Panc1 (cell line): ENCODE results near the gene GSDMA. TPM values are rescaled to one million over a fixed set of nuclear protein-coding genes. Genes with fewer than 3 reads are reported as not detected.

ENCODE experiments used
- ATAC-seq: fragments of 200-7000 bp; cut with Tn5 transposase; 2 replicates; pipeline ENCODE4 v1.9.1; 2020; ENCODE audit warnings: mild to moderate bottlenecking, moderate library complexity
- BruUV-seq: library from RNA; stranded (reverse); fragments of 400-500 nt; replicated peaks from 2 replicates; lab custom pipeline; 2021; lab: Mats Ljungman, UMichigan
- CTCF ChIA-PET: fragments of 300-600 bp; sonication (Branson Sonifier 250); formaldehyde crosslinking; loops from one replicate; lab custom pipeline; 2022; ENCODE audit warnings: antibody characterized with exemption; lab: Charles Lee
- POLR2A ChIA-PET: fragments of 300-600 bp; sonication (Branson Sonifier 250); formaldehyde crosslinking; loops from one replicate; lab custom pipeline; 2022; ENCODE audit warnings: antibody characterized with exemption; lab: Charles Lee
- DNase-seq: peaks from one replicate; pipeline ENCODE4 v3.0.0-alpha.2; 2010; ENCODE audit warnings: low read depth, low spot score
- H3K27ac ChIP-seq: 2 replicates; pipeline ENCODE4 v1.5.1; 2011; ENCODE audit warnings: mild to moderate bottlenecking, low read length, inconsistent platforms
- H3K27me3 ChIP-seq: fragments of 200-500 bp; sonication (Bioruptor generic); 2 replicates; pipeline ENCODE4 v1.6.0; 2014; ENCODE audit warnings: low read length, inconsistent platforms; ENCODE audit not compliant: control insufficient read depth, insufficient read depth
- H3K36me3 ChIP-seq: fragments of 200-500 bp; sonication (Bioruptor generic); 2 replicates; pipeline ENCODE4 v1.5.1; 2014; ENCODE audit warnings: inconsistent platforms, mild to moderate bottlenecking, low read length, moderate library complexity; ENCODE audit not compliant: control insufficient read depth, insufficient read depth
- H3K4me1 ChIP-seq: 2 replicates; pipeline ENCODE4 v1.5.1; 2011; ENCODE audit warnings: inconsistent platforms, mild to moderate bottlenecking, low read length, moderate library complexity; ENCODE audit not compliant: control insufficient read depth, insufficient read depth
- H3K4me3 ChIP-seq, 2 experiments: 2 replicates each; pipeline ENCODE4 v1.5.1; 2011 to 2012; ENCODE audit warnings: low read depth in 2 of 2, low read length in 2 of 2, mild to moderate bottlenecking in 2 of 2, inconsistent platforms in 1 of 2, moderate library complexity in 1 of 2
- H3K9me3 ChIP-seq: fragments of 200-500 bp; sonication (Bioruptor generic); 2 replicates; pipeline ENCODE4 v1.5.1; 2014; ENCODE audit warnings: low read depth, mild to moderate bottlenecking, inconsistent platforms, low read length, moderate library complexity; ENCODE audit not compliant: control insufficient read depth, insufficient read depth
- CTCF ChIP-seq: fragments of 450-650 bp; IDR thresholded peaks from 2 replicates; pipeline ENCODE4 v1.5.1; 2017; ENCODE audit warnings: mild to moderate bottlenecking
- POLR2AphosphoS5 ChIP-seq: IDR thresholded peaks from 2 replicates; pipeline ENCODE4 v1.6.1; 2012; ENCODE audit warnings: mild to moderate bottlenecking, low read depth, low read length, moderate library complexity
- REST ChIP-seq, 2 experiments: IDR thresholded peaks; 2 replicates each; pipeline ENCODE4 v1.6.1; 2011 to 2012; ENCODE audit warnings: low read depth in 2 of 2, control low read depth in 1 of 2, low read length in 1 of 2, mild to moderate bottlenecking in 1 of 2, moderate library complexity in 1 of 2; ENCODE audit not compliant: insufficient read depth in 1 of 2
- SIN3A ChIP-seq: IDR thresholded peaks from 2 replicates; pipeline ENCODE4 v1.6.1; 2012; ENCODE audit warnings: low read depth, mild to moderate bottlenecking, low read length, moderate library complexity, borderline replicate concordance; ENCODE audit not compliant: insufficient read depth
- TCF7L2 ChIP-seq: IDR thresholded peaks from 2 replicates; pipeline ENCODE4 v1.6.1; 2011; ENCODE audit warnings: mild to moderate bottlenecking, low read depth, low read length, inconsistent platforms
- in situ Hi-C: cut with HindIII; loops from 2 replicates; pipeline ENCODE4 v1.10.0; 2016; ENCODE audit warnings: low sequenced_read_pairs, low pct_unique_long_range_greater_than_20kb
- intact Hi-C: fragments of 100-400 bp; cut with micrococcal nuclease; formaldehyde crosslinking; loops from one replicate; pipeline ENCODE4 v1.10.0; 2022; ENCODE audit not compliant: unreplicated experiment
- total RNA-seq: library from RNA; stranded (reverse); gene quantifications from one replicate; pipeline ENCODE4 v1.2.1, GENCODE V29; 2021; ENCODE audit not compliant: unreplicated experiment

Gene GSDMA
- total RNA-seq, 1 experiment from 2014 or later, result not detected

GRCh38 chr17:39979016-39979670 lies 16.3 kb downstream of the GSDMA start:
- ChIA-PET POLR2A (no interaction called here), CTCF (interaction anchor here (0.6 kb wide), 3 partner anchors 22 to 104 kb away, joined by 3 read pairs; no protein-coding TSS in a partner anchor)
- intact Hi-C loops (loop anchor here (10.0 kb wide), 1 partner anchor 104 kb away; no protein-coding TSS in a partner anchor), in situ Hi-C loops (no loop called here)
- Histone ChIP-seq H3K27ac (no peak overlapping the region), H3K27me3 (peaks cover 12% of the 10 kb centered on the region), H3K9me3 (no peaks in the 10 kb centered on the region), H3K4me3 (no peak overlapping the region), H3K36me3 (peaks cover 3% of the 10 kb centered on the region), H3K4me1 (peaks cover 11% of the 10 kb centered on the region; the same call in 1 of the 2 replicates)
- BruUV-seq, result no TSS peak
- DNase-seq (no peak), ATAC-seq (no peak)
- TF ChIP-seq REST (IDR thresholded peaks at IDR 0.05; ENCODE audit: insufficient read depth in 1 of 2, low read depth in 2 of 2, low read length in 1 of 2), result no peak
- no peak for TF ChIP-seq SIN3A
- TF ChIP-seq POLR2AphosphoS5, result no peak
- TF ChIP-seq TCF7L2, result no peak
- no peak for TF ChIP-seq CTCF

- peaks cover 3% of the 10 kb centered on the region for H3K36me3 ChIP-seq
- peak overlapping the region; percentile 90 to 95 for H3K4me3 ChIP-seq
- peak overlapping the region; percentile 67 for H3K27ac ChIP-seq
- POLR2A ChIA-PET, result interaction anchor here (0.6 to 0.8 kb wide), 3 partner anchors 14 to 383 kb away, joined by 3 to 7 read pairs (median 4); no protein-coding TSS in a partner anchor
- TF ChIP-seq REST (IDR thresholded peaks at IDR 0.05; ENCODE audit: insufficient read depth in 1 of 2, low read depth in 2 of 2, low read length in 1 of 2) (no peak), POLR2AphosphoS5 (no peak), CTCF (no peak), SIN3A (no peak), TCF7L2 (no peak)
- CTCF ChIA-PET, result interaction anchor here (0.6 to 1.0 kb wide), 5 partner anchors 21 to 108 kb away, joined by 3 to 4 read pairs (median 3); no protein-coding TSS in a partner anchor
- peaks cover 9% of the 10 kb centered on the region for H3K27me3 ChIP-seq
- peaks cover 11% of the 10 kb centered on the region; the same call in 1 of the 2 replicates for H3K4me1 ChIP-seq
- no TSS peak for BruUV-seq
- intact Hi-C loops (loop anchor here (10.0 kb wide), 1 partner anchor 105 kb away; no protein-coding TSS in a partner anchor), in situ Hi-C loops (no loop called here)
- DNase-seq, result peak; percentile 10
- peak; percentile 40 for ATAC-seq
- no peaks in the 10 kb centered on the region for H3K9me3 ChIP-seq
Observed at GRCh38 chr17:39979893-39980350, 17.1 kb downstream of the GSDMA start.
